Liver (tissue), 9 donors: ENCODE results near the gene GSTA3. TPM values are rescaled to one million over a fixed set of nuclear protein-coding genes. Genes with fewer than 3 reads are reported as not detected.
"Not testable (repeated sequence)": the region's sequence is repeated elsewhere in the genome, so short reads cannot be mapped to it uniquely, and the experiment has no call there.

Experiments
- DNase-seq: peaks from one replicate; pipeline ENCODE4 v3.0.0-alpha.2; 2017; ENCODE audit warnings: low spot score
- H3K27ac ChIP-seq, 2 donors: one replicate each; pipeline ENCODE4 v1.7.0; 2013; ENCODE audit warnings: inconsistent platforms in 2 of 2, low read length in 2 of 2, control low read depth in 1 of 2, low read depth in 1 of 2, mild to moderate bottlenecking in 1 of 2
- H3K27me3 ChIP-seq, 4 donors: one replicate each; pipeline versions ENCODE4 v1.6.1 to v1.7.0; 2013; ENCODE audit warnings: low read length in 3 of 4, inconsistent platforms in 1 of 4, mild to moderate bottlenecking in 1 of 4, moderate library complexity in 1 of 4; ENCODE audit not compliant: control insufficient read depth in 4 of 4, insufficient read depth in 4 of 4
- H3K36me3 ChIP-seq, 4 donors: one replicate each; pipeline versions ENCODE4 v1.6.1 to v1.7.0; 2013; ENCODE audit warnings: low read length in 3 of 4, mild to moderate bottlenecking in 3 of 4, low read depth in 1 of 4, moderate library complexity in 1 of 4; ENCODE audit not compliant: control insufficient read depth in 4 of 4, insufficient read depth in 3 of 4
- H3K4me1 ChIP-seq, 4 donors: one replicate each; pipeline versions ENCODE4 v1.6.1 to v1.7.0; 2013; ENCODE audit warnings: low read length in 3 of 4, mild to moderate bottlenecking in 3 of 4, moderate library complexity in 1 of 4; ENCODE audit not compliant: control insufficient read depth in 4 of 4, insufficient read depth in 4 of 4
- H3K4me3 ChIP-seq, 3 donors: one replicate each; pipeline versions ENCODE4 v1.6.1 to v1.7.0; 2013; ENCODE audit warnings: low read length in 3 of 3, control low read depth in 1 of 3, low read depth in 1 of 3, mild to moderate bottlenecking in 1 of 3
- H3K9ac ChIP-seq, 2 donors: one replicate each; pipeline ENCODE4 v1.7.0; 2013; ENCODE audit warnings: low read length in 2 of 2, mild to moderate bottlenecking in 2 of 2, moderate library complexity in 2 of 2, control low read depth in 1 of 2, low read depth in 1 of 2
- H3K9me3 ChIP-seq, 4 donors: one replicate each; pipeline versions ENCODE4 v1.6.1 to v1.7.0; 2013; ENCODE audit warnings: low read length in 3 of 4; ENCODE audit not compliant: control insufficient read depth in 4 of 4
- ATF3 ChIP-seq: IDR thresholded peaks from 2 replicates; pipeline ENCODE4 v1.6.1; 2016; ENCODE audit warnings: antibody characterized with exemption
- CTCF ChIP-seq: fragments of 150-350 bp; IDR thresholded peaks from 2 replicates; pipeline ENCODE4 v1.5.1; 2017; ENCODE audit warnings: improper control_type of control experiment, low read depth, low read length; ENCODE audit not compliant: missing input control
- EGR1 ChIP-seq, 2 donors: IDR thresholded peaks; 2 replicates each; pipeline ENCODE4 v1.6.1; 2016 to 2018; ENCODE audit warnings: antibody characterized with exemption in 2 of 2, low read depth in 2 of 2
- FOXA1 ChIP-seq: IDR thresholded peaks from 2 replicates; pipeline ENCODE4 v1.6.1; 2016; ENCODE audit warnings: antibody characterized with exemption
- FOXA2 ChIP-seq: IDR thresholded peaks from 2 replicates; pipeline ENCODE4 v1.6.1; 2016; ENCODE audit warnings: antibody characterized with exemption
- GABPA ChIP-seq, 2 donors: IDR thresholded peaks in 1 of 2; conservative IDR thresholded peaks in 1 of 2; 2 replicates each; pipeline ENCODE4 v1.6.1; 2016; ENCODE audit warnings: antibody characterized with exemption in 2 of 2, mild to moderate bottlenecking in 1 of 2, moderate library complexity in 1 of 2
- HNF4A ChIP-seq, 2 donors: conservative IDR thresholded peaks; 2 replicates each; pipeline ENCODE4 v1.6.1; 2016; ENCODE audit warnings: antibody characterized with exemption in 2 of 2, mild to moderate bottlenecking in 2 of 2
- HNF4G ChIP-seq: IDR thresholded peaks from 2 replicates; pipeline ENCODE4 v1.6.1; 2016; ENCODE audit warnings: antibody characterized with exemption
- JUND ChIP-seq, 2 donors: IDR thresholded peaks; 2 replicates each; pipeline ENCODE4 v1.6.1; 2016; ENCODE audit warnings: antibody characterized with exemption in 2 of 2
- NR2F2 ChIP-seq: IDR thresholded peaks from 2 replicates; pipeline ENCODE4 v1.6.1; 2016; ENCODE audit warnings: antibody characterized with exemption
- RAD21 ChIP-seq, 2 donors: IDR thresholded peaks; 2 replicates each; pipeline ENCODE4 v1.6.1; 2016; ENCODE audit warnings: antibody characterized with exemption in 2 of 2, mild to moderate bottlenecking in 2 of 2
- REST ChIP-seq: IDR thresholded peaks from 2 replicates; pipeline ENCODE4 v1.6.1; 2016; ENCODE audit warnings: antibody characterized with exemption, mild to moderate bottlenecking
- RXRA ChIP-seq, 2 donors: IDR thresholded peaks; 2 replicates each; pipeline ENCODE4 v1.6.1; 2017 to 2018; ENCODE audit warnings: antibody characterized with exemption in 2 of 2, mild to moderate bottlenecking in 1 of 2
- SP1 ChIP-seq: IDR thresholded peaks from 2 replicates; pipeline ENCODE4 v1.6.1; 2018; ENCODE audit warnings: antibody characterized with exemption, mild to moderate bottlenecking
- TAF1 ChIP-seq: conservative IDR thresholded peaks from 2 replicates; pipeline ENCODE4 v1.6.1; 2016; ENCODE audit warnings: antibody characterized with exemption, mild to moderate bottlenecking
- YY1 ChIP-seq: IDR thresholded peaks from 2 replicates; pipeline ENCODE4 v1.6.1; 2016; ENCODE audit warnings: antibody characterized with exemption, mild to moderate bottlenecking
- WGBS: extraction: QIAGEN DNeasy Blood & Tissue Kit; methylation state at CpG from one replicate; pipeline ENCODE4 v1.1.7; 2013; 5-methylcytosine and 5-hydroxymethylcytosine counted together
- polyA plus RNA-seq, 2 donors: library from polyadenylated mRNA; stranded (reverse) in 1 of 2; unstranded in 1 of 2; fragments of 200-250 nt in 1 of 2; fragments of >200 nt in 1 of 2; fragmentation: Nextera tagmentation in 1 of 2; extraction: Ambion mirVana in 1 of 2; gene quantifications; one replicate each; pipeline versions ENCODE4 v1.2.1 to v1.2.3, GENCODE V29; 2013 to 2015
- total RNA-seq, 2 donors: library from RNA; depleted of rRNA; stranded (reverse); fragments of >200 nt; gene quantifications; one replicate each; pipeline ENCODE4 v1.2.3, GENCODE V29; 2014
- TF ChIP-seq, protein P1 (sequence below): IDR thresholded peaks from 2 replicates; pipeline ENCODE4 v1.6.1; 2016; ENCODE audit warnings: antibody characterized with exemption
- TF ChIP-seq, protein P2 (sequence below): IDR thresholded peaks from 2 replicates; pipeline ENCODE4 v1.6.1; 2016; ENCODE audit warnings: antibody characterized with exemption
- donor health status: healthy.
- donor health status: healthy.
- donor health status: healthy.
- donor health status: healthy.
- donor health status: healthy.

The GSTA3 gene
- total and polyA plus RNA-seq, 4 donors: not detected

GRCh38 chr6:52925919-52926792 lies 16.7 kb upstream of the GSTA3 start:
- Histone ChIP-seq H3K9ac (no peak overlapping the region), H3K27me3 (no peaks in the 10 kb centered on the region), H3K4me3 (no peak overlapping the region), H3K4me1 (peaks cover 0 to 10% (median 4%) of the 10 kb centered on the region in 4 donors), H3K36me3 (no peaks in the 10 kb centered on the region), H3K9me3 (no peaks in the 10 kb centered on the region), H3K27ac (no peak overlapping the region)
- TF ChIP-seq HNF4G: no peak
- TF ChIP-seq CTCF: no peak
- TF ChIP-seq YY1: no peak
- TF ChIP-seq RAD21 (IDR thresholded peaks at IDR 0.05): no peak
- TF ChIP-seq JUND (IDR thresholded peaks at IDR 0.05): no peak
- no peak for TF ChIP-seq FOXA2
- no peak for TF ChIP-seq EGR1 (IDR thresholded peaks at IDR 0.05; ENCODE audit: low read depth in 2 of 2)
- 82% methylated on average over 9 of the region's 9 CpGs for WGBS
- DNase-seq: no peak

GRCh38 chr6:52925042-52925441 lies 15.5 kb upstream of the GSTA3 start:
- H3K4me1 ChIP-seq: peaks cover 0 to 9% (median 4%) of the 10 kb centered on the region in 4 donors
- no peaks in the 10 kb centered on the region for H3K36me3 ChIP-seq
- H3K4me3 ChIP-seq: no peak overlapping the region
- no peak for DNase-seq
- no peaks in the 10 kb centered on the region for H3K27me3 ChIP-seq
- no peak overlapping the region for H3K9ac ChIP-seq
- TF ChIP-seq JUND (IDR thresholded peaks at IDR 0.05) (no peak), RXRA (IDR thresholded peaks at IDR 0.05) (no peak), YY1 (no peak), EGR1 (IDR thresholded peaks at IDR 0.05; ENCODE audit: low read depth in 2 of 2) (no peak), FOXA2 (no peak), HNF4G (no peak), NR2F2 (no peak), GABPA (IDR thresholded peaks at IDR 0.05 in 1 of 2, conservative IDR thresholded peaks at IDR 0.05 in 1 of 2) (no peak), TAF1 (no peak), RAD21 (IDR thresholded peaks at IDR 0.05) (no peak), FOXA1 (no peak), REST (no peak), CTCF (no peak), SP1 (no peak), HNF4A (conservative IDR thresholded peaks at IDR 0.05) (no peak), ATF3 (no peak)
- TF ChIP-seq, protein P1, sequence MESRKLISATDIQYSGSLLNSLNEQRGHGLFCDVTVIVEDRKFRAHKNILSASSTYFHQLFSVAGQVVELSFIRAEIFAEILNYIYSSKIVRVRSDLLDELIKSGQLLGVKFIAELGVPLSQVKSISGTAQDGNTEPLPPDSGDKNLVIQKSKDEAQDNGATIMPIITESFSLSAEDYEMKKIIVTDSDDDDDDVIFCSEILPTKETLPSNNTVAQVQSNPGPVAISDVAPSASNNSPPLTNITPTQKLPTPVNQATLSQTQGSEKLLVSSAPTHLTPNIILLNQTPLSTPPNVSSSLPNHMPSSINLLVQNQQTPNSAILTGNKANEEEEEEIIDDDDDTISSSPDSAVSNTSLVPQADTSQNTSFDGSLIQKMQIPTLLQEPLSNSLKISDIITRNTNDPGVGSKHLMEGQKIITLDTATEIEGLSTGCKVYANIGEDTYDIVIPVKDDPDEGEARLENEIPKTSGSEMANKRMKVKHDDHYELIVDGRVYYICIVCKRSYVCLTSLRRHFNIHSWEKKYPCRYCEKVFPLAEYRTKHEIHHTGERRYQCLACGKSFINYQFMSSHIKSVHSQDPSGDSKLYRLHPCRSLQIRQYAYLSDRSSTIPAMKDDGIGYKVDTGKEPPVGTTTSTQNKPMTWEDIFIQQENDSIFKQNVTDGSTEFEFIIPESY: no peak
- TF ChIP-seq, protein P2, sequence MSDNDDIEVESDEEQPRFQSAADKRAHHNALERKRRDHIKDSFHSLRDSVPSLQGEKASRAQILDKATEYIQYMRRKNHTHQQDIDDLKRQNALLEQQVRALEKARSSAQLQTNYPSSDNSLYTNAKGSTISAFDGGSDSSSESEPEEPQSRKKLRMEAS: no peak
- 97% methylated on average over 2 of the region's 2 CpGs for WGBS
- no peak overlapping the region for H3K27ac ChIP-seq
- no peaks in the 10 kb centered on the region for H3K9me3 ChIP-seq

GRCh38 chr6:52923689-52924088 lies 14.2 kb upstream of the GSTA3 start:
- not testable (repeated sequence) for H3K9ac ChIP-seq, H3K27ac ChIP-seq, H3K9me3 ChIP-seq, DNase-seq, H3K27me3 ChIP-seq, H3K4me3 ChIP-seq, H3K36me3 ChIP-seq
- 89% methylated on average over 2 of the region's 2 CpGs for WGBS
- H3K4me1 ChIP-seq: peaks cover 0 to 10% (median 10%) of the 10 kb centered on the region in 4 donors
